GM21723 (cell line): ENCODE data around the gene ACSL6.

Experiments
- ATAC-seq: cut with Tn5 transposase; IDR thresholded peaks from one replicate; pipeline ENCODE4 v1.9.1; 2021; ENCODE audit warnings: mild to moderate bottlenecking, moderate library complexity; ENCODE audit not compliant: unreplicated experiment

Gene ACSL6

GRCh38 chr5:132049093-132049492 lies 37.6 kb upstream of the ACSL6 start:
- no peak for ATAC-seq

GRCh38 chr5:132046880-132047299 lies 35.4 kb upstream of the ACSL6 start:
- ATAC-seq: no peak

- ATAC-seq: no peak
Measured at GRCh38 chr5:132044207-132044606, 32.7 kb upstream of the ACSL6 start.

- no peak for ATAC-seq
Measured at GRCh38 chr5:132037353-132037752, 25.9 kb upstream of the ACSL6 start.

- no peak for ATAC-seq
Measured at GRCh38 chr5:132033122-132033521, 21.7 kb upstream of the ACSL6 start.

GRCh38 chr5:132032196-132032595 lies 20.7 kb upstream of the ACSL6 start:
- no peak for ATAC-seq

- ATAC-seq: no peak
Measured at GRCh38 chr5:132030610-132031009, 19.2 kb upstream of the ACSL6 start.

GRCh38 chr5:132029609-132030330 lies 18.3 kb upstream of the ACSL6 start:
- ATAC-seq: no peak

GRCh38 chr5:132027027-132027426 lies 15.6 kb upstream of the ACSL6 start:
- ATAC-seq: peak; percentile 48

- ATAC-seq: no peak
Measured at GRCh38 chr5:132026516-132027008, 15.1 kb upstream of the ACSL6 start.

- no peak for ATAC-seq
Measured at GRCh38 chr5:132025403-132025971, 14.0 kb upstream of the ACSL6 start.

- no peak for ATAC-seq
Measured at GRCh38 chr5:132024789-132025402, 13.4 kb upstream of the ACSL6 start.

GRCh38 chr5:132024117-132024435 lies 12.6 kb upstream of the ACSL6 start:
- no peak for ATAC-seq

- ATAC-seq: no peak
Measured at GRCh38 chr5:132023258-132024116, 12.0 kb upstream of the ACSL6 start.

- ATAC-seq: no peak
Measured at GRCh38 chr5:132022737-132023136, 11.3 kb upstream of the ACSL6 start.

- ATAC-seq: no peak
Measured at GRCh38 chr5:132021654-132022053, 10.2 kb upstream of the ACSL6 start.

GRCh38 chr5:132020568-132021339 lies 9.3 kb upstream of the ACSL6 start:
- ATAC-seq: peak; percentile 25

- peak; percentile 97 for ATAC-seq
Measured at GRCh38 chr5:132019857-132020555, 8.5 kb upstream of the ACSL6 start.

GRCh38 chr5:132019337-132019736 lies 7.9 kb upstream of the ACSL6 start:
- no peak for ATAC-seq
